Activated naive CD8-positive, alpha-beta T cell (primary cell): ENCODE results near the gene FAM234A.
"Not testable (repeated sequence)": the region's sequence is repeated elsewhere in the genome, so short reads cannot be mapped to it uniquely, and the experiment has no call there.

Experiments used
- H3K27ac Mint-ChIP-seq: one replicate; pipeline ENCODE4 v1.8.0; 2021; ENCODE audit warnings: mixed read lengths
- H3K27me3 Mint-ChIP-seq: one replicate; pipeline ENCODE4 v1.8.0; 2021; ENCODE audit warnings: mixed read lengths
- H3K36me3 Mint-ChIP-seq: one replicate; pipeline ENCODE4 v1.8.0; 2021; ENCODE audit warnings: mixed read lengths
- H3K4me1 Mint-ChIP-seq: one replicate; pipeline ENCODE4 v1.8.0; 2021; ENCODE audit warnings: low read depth, mixed read lengths
- H3K4me3 Mint-ChIP-seq: one replicate; pipeline ENCODE4 v1.8.0; 2021; ENCODE audit warnings: mild to moderate bottlenecking, mixed read lengths
- H3K9me3 Mint-ChIP-seq: one replicate; pipeline ENCODE4 v1.8.0; 2021; ENCODE audit warnings: low read depth, mixed read lengths

Gene FAM234A

GRCh38 chr16:212999-213398, 21.6 kb upstream of the FAM234A start:
- Mint-ChIP-seq H3K9me3 (no peaks in the 10 kb centered on the region), H3K36me3 (peaks cover 2% of the 10 kb centered on the region), H3K4me1 (peaks cover 11% of the 10 kb centered on the region), H3K27me3 (no peaks in the 10 kb centered on the region), H3K4me3 (no peak overlapping the region), H3K27ac (no peak overlapping the region)

GRCh38 chr16:220021-220420, 14.6 kb upstream of the FAM234A start:
- no peak overlapping the region for H3K27ac Mint-ChIP-seq
- H3K4me3 Mint-ChIP-seq, result no peak overlapping the region
- peaks cover 18% of the 10 kb centered on the region for H3K4me1 Mint-ChIP-seq
- no peaks in the 10 kb centered on the region for H3K36me3 Mint-ChIP-seq
- no peaks in the 10 kb centered on the region for H3K27me3 Mint-ChIP-seq
- no peaks in the 10 kb centered on the region for H3K9me3 Mint-ChIP-seq

GRCh38 chr16:228151-228851, 6.3 kb upstream of the FAM234A start:
- H3K4me1 Mint-ChIP-seq, result peaks cover 33% of the 10 kb centered on the region
- peak overlapping the region; percentile 87 for H3K27ac Mint-ChIP-seq
- H3K9me3 Mint-ChIP-seq, result no peaks in the 10 kb centered on the region
- no peaks in the 10 kb centered on the region for H3K36me3 Mint-ChIP-seq
- peak overlapping the region; percentile 96 for H3K4me3 Mint-ChIP-seq
- no peaks in the 10 kb centered on the region for H3K27me3 Mint-ChIP-seq

GRCh38 chr16:228852-229730, 5.5 kb upstream of the FAM234A start, which contains the start of gene LUC7L:
LUC7L (minus strand) TSS chr16:229449; CDS start chr16:229339, 110 bp downstream.
- H3K27ac Mint-ChIP-seq, result peak within 1 kb of the TSS; percentile 87
- H3K4me3 Mint-ChIP-seq, result peak within 1 kb of the TSS; percentile 96
- H3K36me3 Mint-ChIP-seq, result no peaks in the 10 kb centered on the region
- H3K4me1 Mint-ChIP-seq, result peaks cover 33% of the 10 kb centered on the region
- no peaks in the 10 kb centered on the region for H3K9me3 Mint-ChIP-seq
- H3K27me3 Mint-ChIP-seq, result no peaks in the 10 kb centered on the region

GRCh38 chr16:229731-230281, 4.8 kb upstream of the FAM234A start:
- Mint-ChIP-seq H3K4me3 (peak overlapping the region; percentile 96), H3K4me1 (peaks cover 35% of the 10 kb centered on the region), H3K27ac (peak overlapping the region; percentile 68), H3K27me3 (no peaks in the 10 kb centered on the region), H3K36me3 (no peaks in the 10 kb centered on the region), H3K9me3 (no peaks in the 10 kb centered on the region)

GRCh38 chr16:230351-230750, 4.3 kb upstream of the FAM234A start:
- H3K36me3 Mint-ChIP-seq, H3K4me3 Mint-ChIP-seq, H3K27ac Mint-ChIP-seq, H3K9me3 Mint-ChIP-seq, H3K27me3 Mint-ChIP-seq: not testable (repeated sequence)
- H3K4me1 Mint-ChIP-seq, result peaks cover 39% of the 10 kb centered on the region

GRCh38 chr16:230949-231348, 3.7 kb upstream of the FAM234A start:
- H3K9me3 Mint-ChIP-seq, result no peaks in the 10 kb centered on the region
- H3K36me3 Mint-ChIP-seq, result no peaks in the 10 kb centered on the region
- H3K27me3 Mint-ChIP-seq, result no peaks in the 10 kb centered on the region
- H3K4me1 Mint-ChIP-seq, result peaks cover 39% of the 10 kb centered on the region
- no peak overlapping the region for H3K4me3 Mint-ChIP-seq
- no peak overlapping the region for H3K27ac Mint-ChIP-seq

- peaks cover 26% of the 10 kb centered on the region for H3K4me1 Mint-ChIP-seq
- peaks cover 3% of the 10 kb centered on the region for H3K36me3 Mint-ChIP-seq
- H3K9me3 Mint-ChIP-seq, result no peaks in the 10 kb centered on the region
- no peaks in the 10 kb centered on the region for H3K27me3 Mint-ChIP-seq
- peak overlapping the region; percentile 28 for H3K27ac Mint-ChIP-seq
- no peak overlapping the region for H3K4me3 Mint-ChIP-seq
Measured at GRCh38 chr16:239948-240277, 5.3 kb downstream of the FAM234A start.

GRCh38 chr16:240559-240958, 5.9 kb downstream of the FAM234A start:
- no peak overlapping the region for H3K4me3 Mint-ChIP-seq
- H3K36me3 Mint-ChIP-seq, result peaks cover 3% of the 10 kb centered on the region
- H3K4me1 Mint-ChIP-seq, result peaks cover 20% of the 10 kb centered on the region
- H3K27ac Mint-ChIP-seq, result peak overlapping the region; percentile 28
- no peaks in the 10 kb centered on the region for H3K27me3 Mint-ChIP-seq
- H3K9me3 Mint-ChIP-seq, result no peaks in the 10 kb centered on the region

GRCh38 chr16:242281-242680, 7.7 kb downstream of the FAM234A start:
- no peak overlapping the region for H3K4me3 Mint-ChIP-seq
- H3K36me3 Mint-ChIP-seq, result peaks cover 3% of the 10 kb centered on the region
- H3K9me3 Mint-ChIP-seq, result no peaks in the 10 kb centered on the region
- peaks cover 17% of the 10 kb centered on the region for H3K4me1 Mint-ChIP-seq
- no peaks in the 10 kb centered on the region for H3K27me3 Mint-ChIP-seq
- no peak overlapping the region for H3K27ac Mint-ChIP-seq

GRCh38 chr16:243348-243747, 8.7 kb downstream of the FAM234A start:
- peaks cover 3% of the 10 kb centered on the region for H3K36me3 Mint-ChIP-seq
- H3K9me3 Mint-ChIP-seq, result no peaks in the 10 kb centered on the region
- no peak overlapping the region for H3K27ac Mint-ChIP-seq
- H3K4me1 Mint-ChIP-seq, result peaks cover 15% of the 10 kb centered on the region
- no peaks in the 10 kb centered on the region for H3K27me3 Mint-ChIP-seq
- H3K4me3 Mint-ChIP-seq, result no peak overlapping the region

GRCh38 chr16:245105-245504, 10.5 kb downstream of the FAM234A start:
- Mint-ChIP-seq H3K4me1 (peaks cover 8% of the 10 kb centered on the region), H3K27me3 (no peaks in the 10 kb centered on the region), H3K9me3 (no peaks in the 10 kb centered on the region), H3K4me3 (no peak overlapping the region), H3K36me3 (no peaks in the 10 kb centered on the region), H3K27ac (no peak overlapping the region)

GRCh38 chr16:247027-247426, 12.4 kb downstream of the FAM234A start:
- H3K27ac Mint-ChIP-seq, result no peak overlapping the region
- no peaks in the 10 kb centered on the region for H3K36me3 Mint-ChIP-seq
- no peaks in the 10 kb centered on the region for H3K27me3 Mint-ChIP-seq
- no peaks in the 10 kb centered on the region for H3K9me3 Mint-ChIP-seq
- no peak overlapping the region for H3K4me3 Mint-ChIP-seq
- H3K4me1 Mint-ChIP-seq, result peaks cover 4% of the 10 kb centered on the region

GRCh38 chr16:249431-249830, 14.8 kb downstream of the FAM234A start:
- Mint-ChIP-seq H3K36me3 (peaks cover 3% of the 10 kb centered on the region), H3K4me3 (no peak overlapping the region), H3K27me3 (no peaks in the 10 kb centered on the region), H3K4me1 (peaks cover 17% of the 10 kb centered on the region), H3K27ac (no peak overlapping the region), H3K9me3 (no peaks in the 10 kb centered on the region)
